ENCODE results near the gene NR4A1. TPM values are rescaled to one million over a fixed set of nuclear protein-coding genes. Genes with fewer than 3 reads are reported as not detected.

NR4A1 gene
- total RNA-seq, 1 donor from 2014 or later, result 0.79 TPM

DNA sequence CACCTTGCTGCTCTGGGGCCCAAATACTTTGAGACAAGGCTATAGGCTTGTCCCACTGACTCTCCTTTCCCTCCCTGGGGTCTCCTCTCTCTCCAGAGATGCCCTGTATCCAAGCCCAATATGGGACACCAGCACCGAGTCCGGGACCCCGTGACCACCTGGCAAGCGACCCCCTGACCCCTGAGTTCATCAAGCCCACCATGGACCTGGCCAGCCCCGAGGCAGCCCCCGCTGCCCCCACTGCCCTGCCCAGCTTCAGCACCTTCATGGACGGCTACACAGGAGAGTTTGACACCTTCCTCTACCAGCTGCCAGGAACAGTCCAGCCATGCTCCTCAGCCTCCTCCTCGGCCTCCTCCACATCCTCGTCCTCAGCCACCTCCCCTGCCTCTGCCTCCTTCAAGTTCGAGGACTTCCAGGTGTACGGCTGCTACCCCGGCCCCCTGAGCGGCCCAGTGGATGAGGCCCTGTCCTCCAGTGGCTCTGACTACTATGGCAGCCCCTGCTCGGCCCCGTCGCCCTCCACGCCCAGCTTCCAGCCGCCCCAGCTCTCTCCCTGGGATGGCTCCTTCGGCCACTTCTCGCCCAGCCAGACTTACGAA, 3.1 kb downstream of the NR4A1 start:
- Histone ChIP-seq H3K36me3 (ENCODE audit: control insufficient read depth, insufficient read depth, low read length) (no peaks in the 10 kb centered on the region), H3K4me3 (ENCODE audit: low read depth, low read length) (no peak overlapping the region), H3K27me3 (ENCODE audit: control insufficient read depth, insufficient read depth, low read length) (no peaks in the 10 kb centered on the region)
- DNase-seq (ENCODE audit: low read depth), result no peak
- no peak for FAIRE-seq
- TF ChIP-seq, protein P1, sequence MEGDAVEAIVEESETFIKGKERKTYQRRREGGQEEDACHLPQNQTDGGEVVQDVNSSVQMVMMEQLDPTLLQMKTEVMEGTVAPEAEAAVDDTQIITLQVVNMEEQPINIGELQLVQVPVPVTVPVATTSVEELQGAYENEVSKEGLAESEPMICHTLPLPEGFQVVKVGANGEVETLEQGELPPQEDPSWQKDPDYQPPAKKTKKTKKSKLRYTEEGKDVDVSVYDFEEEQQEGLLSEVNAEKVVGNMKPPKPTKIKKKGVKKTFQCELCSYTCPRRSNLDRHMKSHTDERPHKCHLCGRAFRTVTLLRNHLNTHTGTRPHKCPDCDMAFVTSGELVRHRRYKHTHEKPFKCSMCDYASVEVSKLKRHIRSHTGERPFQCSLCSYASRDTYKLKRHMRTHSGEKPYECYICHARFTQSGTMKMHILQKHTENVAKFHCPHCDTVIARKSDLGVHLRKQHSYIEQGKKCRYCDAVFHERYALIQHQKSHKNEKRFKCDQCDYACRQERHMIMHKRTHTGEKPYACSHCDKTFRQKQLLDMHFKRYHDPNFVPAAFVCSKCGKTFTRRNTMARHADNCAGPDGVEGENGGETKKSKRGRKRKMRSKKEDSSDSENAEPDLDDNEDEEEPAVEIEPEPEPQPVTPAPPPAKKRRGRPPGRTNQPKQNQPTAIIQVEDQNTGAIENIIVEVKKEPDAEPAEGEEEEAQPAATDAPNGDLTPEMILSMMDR (IDR thresholded peaks at IDR 0.05; ENCODE audit: insufficient read depth, low read length, severe bottlenecking), result no peak

DNA sequence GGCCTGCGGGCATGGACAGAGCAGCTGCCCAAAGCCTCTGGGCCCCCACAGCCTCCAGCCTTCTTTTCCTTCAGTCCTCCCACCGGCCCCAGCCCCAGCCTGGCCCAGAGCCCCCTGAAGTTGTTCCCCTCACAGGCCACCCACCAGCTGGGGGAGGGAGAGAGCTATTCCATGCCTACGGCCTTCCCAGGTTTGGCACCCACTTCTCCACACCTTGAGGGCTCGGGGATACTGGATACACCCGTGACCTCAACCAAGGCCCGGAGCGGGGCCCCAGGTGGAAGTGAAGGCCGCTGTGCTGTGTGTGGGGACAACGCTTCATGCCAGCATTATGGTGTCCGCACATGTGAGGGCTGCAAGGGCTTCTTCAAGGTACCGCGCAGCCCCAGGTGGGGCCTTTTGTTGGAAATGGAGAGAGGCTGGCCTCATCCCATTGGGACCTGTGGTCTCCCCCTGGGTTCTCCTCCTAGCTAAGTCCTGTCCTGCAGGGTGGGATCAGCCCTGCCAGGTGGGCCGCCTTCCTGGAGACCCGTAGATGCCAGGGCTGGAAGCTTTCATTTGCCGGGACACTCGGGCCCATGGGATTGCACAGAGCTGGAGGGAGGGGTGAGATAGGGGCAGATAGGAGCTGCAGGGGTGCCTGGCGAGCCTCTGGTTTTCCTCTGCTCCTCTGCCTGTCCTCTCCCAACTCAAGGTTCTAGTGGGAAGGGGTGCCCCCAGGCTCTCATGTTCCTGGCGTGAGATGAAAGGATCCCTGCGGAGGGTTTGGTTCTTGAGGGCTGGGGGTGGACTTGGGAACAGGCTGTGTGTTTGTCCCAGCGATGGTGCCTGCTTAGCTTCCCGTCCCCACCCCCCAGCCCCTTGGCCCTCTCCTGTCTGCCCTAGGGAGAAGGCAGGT, 3.8 kb downstream of the NR4A1 start:
- FAIRE-seq (no peak), DNase-seq (ENCODE audit: low read depth) (no peak)
- TF ChIP-seq, protein P1 (IDR thresholded peaks at IDR 0.05; ENCODE audit: insufficient read depth, low read length, severe bottlenecking), result no peak
- Histone ChIP-seq H3K27me3 (ENCODE audit: control insufficient read depth, insufficient read depth, low read length) (no peaks in the 10 kb centered on the region), H3K36me3 (ENCODE audit: control insufficient read depth, insufficient read depth, low read length) (no peaks in the 10 kb centered on the region), H3K4me3 (ENCODE audit: low read depth, low read length) (no peak overlapping the region)

DNA sequence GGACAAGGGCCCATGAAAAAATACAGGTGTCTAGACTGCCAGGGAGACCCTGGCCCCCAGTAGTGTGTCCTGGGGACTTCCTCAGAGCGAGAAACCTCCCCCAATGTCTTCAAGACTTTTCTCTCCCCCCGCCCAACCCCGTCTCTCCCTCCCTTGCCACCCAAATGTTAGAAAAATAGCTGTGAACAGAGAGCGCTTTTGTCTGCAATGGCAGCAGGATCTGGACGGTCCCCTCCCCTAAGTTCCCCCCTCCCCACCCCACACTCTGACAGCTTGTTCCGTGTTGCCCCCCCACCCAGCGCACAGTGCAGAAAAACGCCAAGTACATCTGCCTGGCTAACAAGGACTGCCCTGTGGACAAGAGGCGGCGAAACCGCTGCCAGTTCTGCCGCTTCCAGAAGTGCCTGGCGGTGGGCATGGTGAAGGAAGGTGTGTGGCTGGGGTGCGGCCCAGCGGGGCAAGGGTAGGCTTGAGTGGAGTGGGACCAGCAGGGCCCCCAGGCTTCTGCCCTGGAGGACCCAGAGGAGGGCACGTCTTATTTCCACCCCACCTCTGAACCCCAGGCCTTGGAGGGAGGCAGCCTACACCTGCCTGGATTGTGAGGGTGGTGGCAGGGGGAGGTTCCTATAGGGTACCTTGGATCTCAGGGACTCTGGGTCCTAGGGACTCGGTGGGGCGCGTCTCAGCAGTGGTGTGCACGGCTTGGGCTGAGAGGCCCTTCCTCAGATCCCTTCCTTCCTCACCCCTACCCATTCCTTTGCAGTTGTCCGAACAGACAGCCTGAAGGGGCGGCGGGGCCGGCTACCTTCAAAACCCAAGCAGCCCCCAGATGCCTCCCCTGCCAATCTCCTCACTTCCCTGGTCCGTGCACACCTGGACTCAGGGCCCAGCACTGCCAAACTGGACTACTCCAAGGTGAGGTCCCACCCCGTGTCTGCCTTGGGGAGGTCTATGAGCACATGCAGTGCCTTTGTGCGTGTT, 4.8 kb downstream of the NR4A1 start:
- no peaks in the 10 kb centered on the region for H3K27me3 ChIP-seq (ENCODE audit: control insufficient read depth, insufficient read depth, low read length)
- no peak for FAIRE-seq
- no peak overlapping the region for H3K4me3 ChIP-seq (ENCODE audit: low read depth, low read length)
- no peaks in the 10 kb centered on the region for H3K36me3 ChIP-seq (ENCODE audit: control insufficient read depth, insufficient read depth, low read length)
- TF ChIP-seq, protein P1 (IDR thresholded peaks at IDR 0.05; ENCODE audit: insufficient read depth, low read length, severe bottlenecking), result no peak
- DNase-seq (ENCODE audit: low read depth), result no peak

DNA sequence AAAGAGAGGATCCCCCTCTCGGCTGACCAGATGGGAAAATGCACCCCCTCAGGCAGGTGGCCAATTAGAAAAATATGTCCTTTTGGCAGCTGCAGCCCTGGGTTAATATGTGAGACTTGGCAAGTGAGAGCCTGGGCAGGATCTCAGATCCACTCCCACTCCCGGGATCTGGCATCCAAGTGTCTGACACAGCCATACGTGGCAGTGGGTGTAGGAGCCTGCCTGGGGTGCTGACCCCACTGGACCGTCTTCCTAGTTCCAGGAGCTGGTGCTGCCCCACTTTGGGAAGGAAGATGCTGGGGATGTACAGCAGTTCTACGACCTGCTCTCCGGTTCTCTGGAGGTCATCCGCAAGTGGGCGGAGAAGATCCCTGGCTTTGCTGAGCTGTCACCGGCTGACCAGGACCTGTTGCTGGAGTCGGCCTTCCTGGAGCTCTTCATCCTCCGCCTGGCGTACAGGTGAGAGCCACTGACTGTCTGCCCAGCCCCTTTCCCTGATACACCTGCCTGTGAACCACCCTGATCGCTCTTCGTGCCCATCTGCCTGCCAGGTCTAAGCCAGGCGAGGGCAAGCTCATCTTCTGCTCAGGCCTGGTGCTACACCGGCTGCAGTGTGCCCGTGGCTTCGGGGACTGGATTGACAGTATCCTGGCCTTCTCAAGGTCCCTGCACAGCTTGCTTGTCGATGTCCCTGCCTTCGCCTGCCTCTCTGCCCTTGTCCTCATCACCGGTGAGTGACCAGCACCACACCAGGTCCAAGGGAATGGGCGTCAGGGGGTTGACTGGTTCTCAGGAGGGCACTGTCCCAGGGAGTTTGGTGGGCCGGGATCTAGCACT, 5.8 kb downstream of the NR4A1 start:
- TF ChIP-seq, protein P1 (IDR thresholded peaks at IDR 0.05; ENCODE audit: insufficient read depth, low read length, severe bottlenecking), result no peak
- FAIRE-seq, result peak; percentile 43
- Histone ChIP-seq H3K36me3 (ENCODE audit: control insufficient read depth, insufficient read depth, low read length) (no peaks in the 10 kb centered on the region), H3K4me3 (ENCODE audit: low read depth, low read length) (no peak overlapping the region), H3K27me3 (ENCODE audit: control insufficient read depth, insufficient read depth, low read length) (no peaks in the 10 kb centered on the region)
- no peak for DNase-seq (ENCODE audit: low read depth)
